Nephron progenitor cell (in vitro differentiated cells): Measurements from ENCODE around the gene PROCR.
"Not testable (repeated sequence)": the region's sequence is repeated elsewhere in the genome, so short reads cannot be mapped to it uniquely, and the experiment has no call there.

Experiments
- DNase-seq: peaks from one replicate; pipeline ENCODE4 v3.0.0; 2021
- H3K27ac Mint-ChIP-seq: 2 replicates; pipeline ENCODE4 v1.8.0; 2021; ENCODE audit warnings: mild to moderate bottlenecking, moderate library complexity, mixed read lengths
- H3K27me3 Mint-ChIP-seq: 2 replicates; pipeline ENCODE4 v1.8.0; 2021; ENCODE audit warnings: mild to moderate bottlenecking, low read depth, mixed read lengths; ENCODE audit not compliant: poor library complexity
- H3K36me3 Mint-ChIP-seq: 2 replicates; pipeline ENCODE4 v1.8.0; 2021; ENCODE audit warnings: low read depth, mixed read lengths
- H3K4me1 Mint-ChIP-seq: 2 replicates; pipeline ENCODE4 v1.8.0; 2021; ENCODE audit warnings: mixed read lengths
- H3K4me3 Mint-ChIP-seq: 2 replicates; pipeline ENCODE4 v1.8.0; 2021; ENCODE audit warnings: mild to moderate bottlenecking, moderate library complexity, mixed read lengths
- H3K9me3 Mint-ChIP-seq: 2 replicates; pipeline ENCODE4 v1.8.0; 2021; ENCODE audit warnings: mild to moderate bottlenecking, moderate library complexity, mixed read lengths
- TF ChIP-seq, protein P1 (sequence below): fragments of 200-600 bp; sonication (generic); IDR thresholded peaks from 2 replicates; pipeline ENCODE4 v1.5.0; 2021; ENCODE audit warnings: antibody characterized with exemption

The PROCR gene

DNA sequence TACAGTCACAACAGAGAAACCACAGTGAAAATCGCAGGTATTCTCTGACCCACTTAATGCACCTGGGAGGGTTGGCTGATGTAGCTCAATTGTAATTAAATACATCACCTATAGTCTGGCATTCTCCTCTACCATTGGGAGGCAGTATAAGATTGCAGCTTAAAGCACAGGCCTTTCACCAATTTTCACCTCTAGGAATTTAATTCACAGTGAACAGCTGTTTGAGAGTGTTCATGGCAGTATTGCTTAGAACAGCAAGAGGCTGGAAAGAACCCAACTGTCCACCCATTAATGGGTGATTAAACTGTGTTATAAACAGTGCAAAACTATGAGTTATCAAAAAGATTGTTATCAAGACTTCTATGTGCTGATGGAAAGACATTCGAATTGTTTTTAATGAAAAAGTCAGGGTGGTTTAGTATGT lies 26.7 kb upstream of the PROCR start:
- Mint-ChIP-seq H3K4me1 (peaks cover 17% of the 10 kb centered on the region), H3K27ac (no peak overlapping the region), H3K9me3 (no peaks in the 10 kb centered on the region), H3K4me3 (peak overlapping the region; percentile 52), H3K27me3 (peaks cover 9% of the 10 kb centered on the region), H3K36me3 (peaks cover 5% of the 10 kb centered on the region)
- TF ChIP-seq, protein P1, sequence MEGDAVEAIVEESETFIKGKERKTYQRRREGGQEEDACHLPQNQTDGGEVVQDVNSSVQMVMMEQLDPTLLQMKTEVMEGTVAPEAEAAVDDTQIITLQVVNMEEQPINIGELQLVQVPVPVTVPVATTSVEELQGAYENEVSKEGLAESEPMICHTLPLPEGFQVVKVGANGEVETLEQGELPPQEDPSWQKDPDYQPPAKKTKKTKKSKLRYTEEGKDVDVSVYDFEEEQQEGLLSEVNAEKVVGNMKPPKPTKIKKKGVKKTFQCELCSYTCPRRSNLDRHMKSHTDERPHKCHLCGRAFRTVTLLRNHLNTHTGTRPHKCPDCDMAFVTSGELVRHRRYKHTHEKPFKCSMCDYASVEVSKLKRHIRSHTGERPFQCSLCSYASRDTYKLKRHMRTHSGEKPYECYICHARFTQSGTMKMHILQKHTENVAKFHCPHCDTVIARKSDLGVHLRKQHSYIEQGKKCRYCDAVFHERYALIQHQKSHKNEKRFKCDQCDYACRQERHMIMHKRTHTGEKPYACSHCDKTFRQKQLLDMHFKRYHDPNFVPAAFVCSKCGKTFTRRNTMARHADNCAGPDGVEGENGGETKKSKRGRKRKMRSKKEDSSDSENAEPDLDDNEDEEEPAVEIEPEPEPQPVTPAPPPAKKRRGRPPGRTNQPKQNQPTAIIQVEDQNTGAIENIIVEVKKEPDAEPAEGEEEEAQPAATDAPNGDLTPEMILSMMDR: peak; percentile 54
- DNase-seq: no peak

DNA sequence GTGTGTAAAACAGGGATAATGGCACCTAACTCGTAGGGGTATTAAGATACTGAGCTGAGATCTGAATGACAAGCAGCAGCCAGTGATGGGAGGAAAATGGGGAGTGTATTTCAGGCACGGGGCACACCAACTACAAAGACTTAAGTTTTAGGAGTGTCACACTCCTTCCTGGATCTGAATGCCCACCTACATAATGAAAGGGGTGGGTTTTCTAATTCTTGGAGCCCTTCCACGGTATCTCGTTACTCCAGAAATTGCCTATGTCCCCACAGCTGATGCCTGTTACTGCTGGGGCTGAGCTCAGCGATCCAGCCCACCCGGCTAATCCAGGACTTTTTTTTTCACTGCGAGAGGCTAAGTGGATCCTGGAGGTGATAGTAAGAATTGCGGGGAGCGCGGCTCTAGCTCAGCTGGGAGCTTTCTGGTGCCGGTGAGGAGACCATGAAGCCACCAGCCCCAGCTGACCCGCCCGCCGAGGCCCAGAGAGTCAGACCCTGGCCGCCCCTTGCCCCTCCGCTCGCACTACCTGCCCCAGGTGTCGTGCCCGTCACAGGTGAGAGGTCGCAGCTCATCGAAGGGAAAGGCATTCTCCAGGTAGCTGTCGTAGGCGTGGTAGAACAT lies 25.5 kb upstream of the PROCR start:
- Mint-ChIP-seq H3K36me3 (peaks cover under 1% of the 10 kb centered on the region), H3K4me3 (peak overlapping the region; percentile 89), H3K27ac (no peak overlapping the region), H3K27me3 (peaks cover 11% of the 10 kb centered on the region), H3K9me3 (peaks cover 6% of the 10 kb centered on the region), H3K4me1 (peaks cover 17% of the 10 kb centered on the region)
- peak; percentile 36 for DNase-seq
- TF ChIP-seq, protein P1: no peak

DNA sequence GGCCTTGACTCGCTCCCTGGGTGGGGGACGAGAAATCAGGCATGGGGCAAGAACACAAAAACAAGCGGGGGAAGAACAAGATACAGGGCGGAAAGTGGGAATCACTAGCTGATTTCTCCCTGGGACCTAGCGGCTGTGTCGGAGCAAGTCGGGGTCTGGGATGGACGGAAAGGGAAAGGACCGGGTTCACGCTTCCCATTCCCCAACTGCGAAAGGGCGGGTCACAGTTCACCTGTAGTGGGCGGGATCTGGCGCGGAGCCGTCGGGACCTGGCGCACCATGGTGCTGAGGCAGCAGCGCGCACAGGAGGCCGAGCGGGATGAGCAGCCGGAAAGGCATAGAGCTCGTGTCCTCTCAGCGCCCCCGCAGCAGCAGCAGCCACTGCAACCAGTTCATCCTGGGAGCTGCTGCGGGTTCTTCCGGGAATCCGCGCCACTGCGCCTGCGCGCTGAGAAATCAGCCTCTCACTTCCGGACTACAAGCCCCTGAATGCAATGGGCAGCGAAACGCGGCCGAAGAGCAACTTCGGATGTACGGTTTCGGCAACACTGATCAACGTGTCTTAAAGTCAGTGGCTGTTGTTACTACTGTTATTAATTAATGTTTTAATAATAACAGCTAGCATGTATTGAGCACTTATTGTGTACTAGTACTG lies 24.8 kb upstream of the PROCR start, which contains the start of gene EDEM2:
EDEM2 (minus strand) TSS at position 417 of the 655 bp plus-strand sequence; CDS start at position 339, 78 bp downstream.
- H3K4me3 Mint-ChIP-seq: peak within 1 kb of the TSS; percentile 89
- peaks cover 13% of the 10 kb centered on the region for H3K27me3 Mint-ChIP-seq
- DNase-seq: peak; percentile 97
- TF ChIP-seq, protein P1: no peak
- H3K9me3 Mint-ChIP-seq: peaks cover 10% of the 10 kb centered on the region
- H3K27ac Mint-ChIP-seq: no peak within 1 kb of the TSS
- H3K4me1 Mint-ChIP-seq: peaks cover 17% of the 10 kb centered on the region
- no peaks in the 10 kb centered on the region for H3K36me3 Mint-ChIP-seq

DNA sequence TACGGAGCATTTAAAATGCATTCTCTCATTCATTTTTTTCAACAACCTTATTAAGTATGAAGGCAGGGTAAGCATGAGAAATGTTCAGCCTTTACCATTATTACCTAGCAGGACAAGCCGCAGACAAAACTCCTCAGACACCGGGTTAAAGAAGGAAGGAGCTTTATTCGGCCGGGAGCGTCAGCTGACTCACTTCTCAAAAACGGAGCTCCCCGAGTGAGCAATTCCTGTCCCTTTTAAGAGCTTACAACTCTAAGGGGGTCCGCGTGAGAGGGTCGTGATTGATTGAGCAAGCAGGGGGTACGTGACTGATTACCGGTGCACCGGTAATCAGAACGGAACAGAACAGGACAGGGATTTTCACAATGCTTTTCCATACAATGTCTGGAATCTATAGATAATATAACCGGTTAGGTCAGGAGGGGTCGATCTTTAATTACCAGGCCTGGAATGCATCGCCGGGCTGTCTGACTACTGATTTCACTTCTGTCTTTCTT lies 24.2 kb upstream of the PROCR start:
- H3K27ac Mint-ChIP-seq, DNase-seq, H3K36me3 Mint-ChIP-seq: not testable (repeated sequence)
- H3K4me1 Mint-ChIP-seq: peaks cover 17% of the 10 kb centered on the region
- H3K4me3 Mint-ChIP-seq: peak overlapping the region; percentile 89
- peaks cover 15% of the 10 kb centered on the region for H3K9me3 Mint-ChIP-seq
- peaks cover 13% of the 10 kb centered on the region for H3K27me3 Mint-ChIP-seq

DNA sequence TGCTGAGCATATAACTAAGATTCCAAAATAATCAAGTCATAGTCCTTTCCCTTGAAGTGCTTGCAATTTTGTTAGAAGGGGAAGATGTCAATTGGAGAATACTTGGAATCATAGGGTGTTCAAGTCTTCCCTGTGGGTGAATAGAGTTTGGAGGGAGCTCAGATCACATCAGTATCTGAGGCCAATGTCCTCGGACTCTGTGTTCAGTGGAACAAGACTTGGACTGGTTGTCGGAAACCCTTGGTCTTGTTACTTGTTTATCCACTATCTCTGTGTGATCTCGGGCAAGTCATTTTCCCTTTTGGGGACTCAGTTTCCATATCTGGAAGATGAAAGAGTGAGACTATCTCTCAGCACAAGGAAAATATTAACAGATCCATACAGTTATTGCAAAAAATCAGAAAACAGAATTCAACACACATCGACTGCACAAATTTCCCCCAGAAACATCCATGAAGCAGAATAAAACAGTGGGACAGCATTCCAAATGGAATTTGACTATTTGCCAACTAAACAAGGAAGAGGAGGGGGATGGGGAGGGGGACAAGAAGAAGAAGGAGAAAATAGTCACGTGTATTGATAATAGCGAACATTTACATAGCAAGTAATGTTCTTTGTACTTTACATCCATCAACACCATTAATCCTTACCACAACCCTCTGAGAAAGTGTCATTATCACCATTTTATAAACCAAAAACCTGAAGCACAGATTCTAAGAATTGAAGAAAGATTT lies 20.9 kb upstream of the PROCR start:
- no peak for DNase-seq
- Mint-ChIP-seq H3K9me3 (peaks cover 15% of the 10 kb centered on the region), H3K4me1 (peaks cover 16% of the 10 kb centered on the region), H3K27ac (no peak overlapping the region), H3K4me3 (no peak overlapping the region), H3K27me3 (peaks cover 18% of the 10 kb centered on the region), H3K36me3 (no peaks in the 10 kb centered on the region)
- TF ChIP-seq, protein P1: no peak

DNA sequence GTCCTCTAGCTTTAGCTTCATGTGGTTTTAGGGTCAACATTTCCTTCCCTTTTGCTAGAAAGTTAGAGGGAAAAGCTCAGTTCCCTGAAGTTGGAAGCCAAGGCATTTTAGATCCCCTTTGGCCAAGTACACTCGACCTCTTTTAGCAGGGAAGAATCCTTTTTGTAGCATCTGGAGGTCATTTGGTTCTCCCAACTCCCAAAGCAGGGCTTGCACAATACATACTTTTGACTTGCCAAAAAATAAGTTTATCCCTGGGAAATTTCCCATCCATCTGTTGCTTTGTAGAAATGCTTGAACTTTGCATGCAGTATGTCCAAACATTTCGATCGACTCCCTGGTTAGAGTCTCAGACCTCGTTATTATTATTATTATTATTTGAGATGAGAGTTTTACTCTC lies 20.1 kb upstream of the PROCR start:
- Mint-ChIP-seq H3K36me3 (no peaks in the 10 kb centered on the region), H3K27ac (no peak overlapping the region), H3K27me3 (peaks cover 14% of the 10 kb centered on the region), H3K4me1 (peaks cover 10% of the 10 kb centered on the region), H3K9me3 (peaks cover 15% of the 10 kb centered on the region), H3K4me3 (no peak overlapping the region)
- TF ChIP-seq, protein P1: no peak
- DNase-seq: no peak
